ENCODE results near the gene TBC1D20.
"Not testable (repeated sequence)": the region's sequence is repeated elsewhere in the genome, so short reads cannot be mapped to it uniquely, and the experiment has no call there.

The TBC1D20 gene

DNA sequence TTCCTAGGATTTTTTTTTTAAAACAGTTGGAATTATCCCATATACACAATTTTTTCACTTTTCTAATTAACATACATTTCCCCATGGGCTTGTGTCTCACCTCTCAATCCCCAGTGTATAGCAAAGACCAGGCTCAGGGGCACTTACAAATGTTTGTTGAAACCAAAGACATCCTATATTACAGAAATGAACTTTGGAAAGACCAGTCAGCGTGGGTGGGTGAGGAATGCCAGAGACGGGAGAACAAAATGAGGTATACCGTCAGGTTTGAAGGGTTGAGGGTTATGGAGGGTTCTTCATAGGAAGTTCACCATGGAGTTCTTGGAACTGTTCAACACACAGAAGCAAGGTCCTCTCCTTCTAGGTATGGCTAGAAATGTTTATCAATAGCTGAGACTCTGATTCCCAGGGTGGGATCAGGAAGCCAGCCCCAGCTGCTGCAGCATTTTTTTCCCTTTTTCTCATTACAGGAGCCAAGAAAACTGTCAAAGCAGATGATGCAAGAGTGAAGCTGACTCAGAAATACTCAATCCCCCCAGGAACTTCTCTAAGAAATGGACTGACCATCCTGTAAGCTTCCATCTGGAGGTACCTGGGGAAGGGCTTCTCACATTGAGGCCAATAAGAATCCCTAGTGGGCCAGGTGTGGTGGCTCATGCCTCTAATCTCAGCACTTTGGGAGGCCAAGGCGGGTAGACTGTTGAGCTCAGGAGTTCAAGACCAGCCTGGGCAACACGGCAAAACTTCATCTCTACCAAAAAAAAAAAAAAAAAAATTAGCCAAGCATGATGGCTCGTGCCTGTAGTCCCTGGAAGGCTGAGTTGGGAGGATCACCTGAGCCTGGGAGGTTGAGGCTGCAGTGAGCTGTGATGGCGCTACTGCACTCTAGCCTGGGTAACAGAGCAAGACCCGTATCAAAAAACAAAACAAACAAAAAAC, 15.9 kb upstream of the TBC1D20 start:
- H3K9me3 ChIP-seq = no peaks in the 10 kb centered on the region
- H3K4me3 ChIP-seq (ENCODE audit: low read depth, low read length) = no peak overlapping the region
- no peak for DNase-seq
- H3K4me1 ChIP-seq = no peaks in the 10 kb centered on the region
- H3K27me3 ChIP-seq = no peaks in the 10 kb centered on the region
- H3K36me3 ChIP-seq = peaks cover 9% of the 10 kb centered on the region; the same call in 1 of the 2 replicates
- TF ChIP-seq, protein P1, sequence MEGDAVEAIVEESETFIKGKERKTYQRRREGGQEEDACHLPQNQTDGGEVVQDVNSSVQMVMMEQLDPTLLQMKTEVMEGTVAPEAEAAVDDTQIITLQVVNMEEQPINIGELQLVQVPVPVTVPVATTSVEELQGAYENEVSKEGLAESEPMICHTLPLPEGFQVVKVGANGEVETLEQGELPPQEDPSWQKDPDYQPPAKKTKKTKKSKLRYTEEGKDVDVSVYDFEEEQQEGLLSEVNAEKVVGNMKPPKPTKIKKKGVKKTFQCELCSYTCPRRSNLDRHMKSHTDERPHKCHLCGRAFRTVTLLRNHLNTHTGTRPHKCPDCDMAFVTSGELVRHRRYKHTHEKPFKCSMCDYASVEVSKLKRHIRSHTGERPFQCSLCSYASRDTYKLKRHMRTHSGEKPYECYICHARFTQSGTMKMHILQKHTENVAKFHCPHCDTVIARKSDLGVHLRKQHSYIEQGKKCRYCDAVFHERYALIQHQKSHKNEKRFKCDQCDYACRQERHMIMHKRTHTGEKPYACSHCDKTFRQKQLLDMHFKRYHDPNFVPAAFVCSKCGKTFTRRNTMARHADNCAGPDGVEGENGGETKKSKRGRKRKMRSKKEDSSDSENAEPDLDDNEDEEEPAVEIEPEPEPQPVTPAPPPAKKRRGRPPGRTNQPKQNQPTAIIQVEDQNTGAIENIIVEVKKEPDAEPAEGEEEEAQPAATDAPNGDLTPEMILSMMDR (IDR thresholded peaks at IDR 0.05; ENCODE audit: low read depth, low read length) = no peak

DNA sequence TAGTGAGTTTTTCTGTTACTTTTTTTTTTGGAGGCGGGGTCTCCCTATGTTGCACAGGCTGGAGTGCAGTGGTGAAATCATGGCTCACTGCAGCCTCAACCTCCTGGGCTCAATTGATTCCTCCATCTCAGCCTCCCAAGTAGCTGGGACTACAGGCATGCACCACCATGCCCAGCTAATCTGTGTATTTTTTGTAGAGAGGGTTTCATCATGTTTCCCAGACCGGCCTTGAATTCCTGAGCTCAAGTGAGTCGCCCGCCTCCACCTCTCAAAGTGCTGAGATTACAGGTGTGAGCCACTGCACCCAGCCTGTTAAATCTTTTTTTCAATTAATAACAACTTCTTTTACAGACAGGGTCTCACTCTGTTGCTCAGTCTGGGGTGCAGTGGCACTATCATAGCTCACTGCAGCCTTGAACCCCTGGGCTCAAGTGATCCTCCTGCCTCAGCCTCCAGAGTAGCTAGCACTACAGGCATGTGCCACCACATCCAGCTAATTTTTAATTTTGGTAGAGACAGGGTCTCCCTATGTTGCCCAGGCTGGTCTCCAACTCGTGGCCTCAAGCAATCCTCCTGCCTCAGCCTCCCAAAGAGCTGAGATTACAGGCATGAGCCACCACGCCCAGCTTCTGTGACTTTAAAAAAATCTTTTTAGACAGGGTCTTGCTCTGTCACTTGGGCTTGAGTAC, 14.4 kb upstream of the TBC1D20 start:
- not testable (repeated sequence) for DNase-seq; H3K9me3 ChIP-seq; H3K4me3 ChIP-seq (ENCODE audit: low read depth, low read length); H3K27me3 ChIP-seq; H3K36me3 ChIP-seq; H3K4me1 ChIP-seq

DNA sequence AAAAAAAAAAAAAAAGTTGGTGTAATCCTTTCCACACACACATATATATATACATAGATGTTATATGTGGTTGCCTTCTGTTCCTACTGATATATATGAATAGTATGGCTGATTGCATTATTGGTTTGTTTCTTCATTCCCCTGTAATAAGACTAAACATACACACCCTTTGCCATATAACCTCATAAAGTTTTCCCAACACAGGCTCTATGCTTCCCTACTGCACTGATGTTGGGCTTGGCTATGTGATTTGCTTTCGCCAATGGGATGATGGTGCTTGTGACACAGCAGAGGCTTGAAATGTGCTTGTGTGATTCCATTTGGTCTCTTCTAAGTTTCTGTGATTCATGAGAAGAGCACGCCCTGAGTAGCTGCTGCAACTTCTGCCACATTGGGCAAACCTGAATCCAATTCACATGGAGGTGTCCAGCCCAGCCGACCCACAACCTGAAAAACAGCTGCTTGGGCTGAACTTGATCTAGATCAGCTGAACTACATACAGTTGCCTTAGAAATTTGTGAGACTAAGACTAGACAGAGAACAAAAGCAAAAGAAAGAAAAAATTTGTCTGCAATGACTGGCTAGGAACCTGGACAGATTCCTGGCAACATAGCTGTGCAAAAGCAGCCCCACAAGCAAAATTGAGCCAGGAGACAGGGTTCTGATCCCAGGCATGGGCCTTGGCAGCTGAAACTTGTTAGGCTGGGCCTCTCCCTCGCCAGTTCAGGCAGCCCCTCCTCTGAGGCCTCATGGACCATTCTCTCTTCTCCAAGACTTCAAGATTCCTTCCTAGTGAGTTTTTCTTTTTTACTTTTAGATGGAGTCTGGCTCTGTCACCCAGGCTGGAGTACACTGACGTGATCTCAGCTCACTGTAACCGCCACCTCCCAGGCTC, 13.4 kb upstream of the TBC1D20 start:
- Histone ChIP-seq H3K36me3 (peaks cover 5% of the 10 kb centered on the region; the same call in 1 of the 2 replicates), H3K4me1 (no peaks in the 10 kb centered on the region), H3K27me3 (no peaks in the 10 kb centered on the region), H3K4me3 (ENCODE audit: low read depth, low read length) (no peak overlapping the region), H3K9me3 (no peaks in the 10 kb centered on the region)
- TF ChIP-seq, protein P1 (IDR thresholded peaks at IDR 0.05; ENCODE audit: low read depth, low read length) = no peak
- DNase-seq = no peak

DNA sequence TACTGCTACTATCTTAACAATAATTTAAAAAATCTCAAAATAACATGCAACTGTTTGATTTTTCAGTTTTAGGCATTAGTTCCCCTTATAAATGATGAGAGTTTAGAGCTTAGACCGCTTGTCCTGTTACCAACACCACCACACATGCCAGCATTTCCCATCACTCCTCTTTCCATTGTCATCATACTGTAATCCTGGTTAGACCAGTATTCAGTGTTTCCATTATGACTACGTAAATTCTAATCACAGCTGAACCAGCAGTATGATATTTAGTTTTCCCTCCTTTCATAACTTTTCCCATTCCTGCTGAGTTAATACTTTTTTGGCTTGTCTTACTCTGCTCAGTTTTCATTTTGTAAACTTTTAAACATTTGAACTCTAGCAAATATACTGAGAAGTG, 12.2 kb upstream of the TBC1D20 start:
- TF ChIP-seq, protein P1 (IDR thresholded peaks at IDR 0.05; ENCODE audit: low read depth, low read length) = no peak
- Histone ChIP-seq H3K36me3 (peaks cover 5% of the 10 kb centered on the region; the same call in 1 of the 2 replicates), H3K27me3 (no peaks in the 10 kb centered on the region), H3K4me3 (ENCODE audit: low read depth, low read length) (no peak overlapping the region), H3K4me1 (no peaks in the 10 kb centered on the region), H3K9me3 (no peaks in the 10 kb centered on the region)
- DNase-seq = no peak

DNA sequence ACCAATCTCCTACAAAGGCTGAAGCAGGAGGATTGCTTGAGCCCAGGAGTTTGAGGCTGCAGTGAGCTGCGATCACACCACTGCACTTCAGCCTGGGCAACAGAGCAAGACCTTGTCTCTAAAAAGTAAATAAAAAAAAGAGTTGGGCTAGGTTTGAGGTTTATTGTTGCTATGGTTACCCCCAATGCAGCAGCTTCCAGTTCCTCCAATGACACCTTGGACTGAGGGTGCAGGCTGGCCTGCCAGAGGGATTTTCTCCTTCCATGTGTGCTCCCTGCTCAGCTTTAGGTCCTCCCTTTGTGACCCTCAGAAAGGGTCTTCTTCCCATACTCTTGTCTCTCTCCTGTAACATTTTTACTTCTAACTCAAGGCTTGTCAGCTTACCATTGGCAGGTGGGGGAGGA, 10.6 kb upstream of the TBC1D20 start:
- Histone ChIP-seq H3K4me1 (no peaks in the 10 kb centered on the region), H3K9me3 (no peaks in the 10 kb centered on the region), H3K27me3 (no peaks in the 10 kb centered on the region), H3K36me3 (no peaks in the 10 kb centered on the region), H3K4me3 (ENCODE audit: low read depth, low read length) (no peak overlapping the region)
- no peak for DNase-seq
- TF ChIP-seq, protein P1 (IDR thresholded peaks at IDR 0.05; ENCODE audit: low read depth, low read length) = no peak

Data from BE2C (cell line).